C4-2B (cell line): ENCODE results near the gene PRPH.

Experiments used
- CTCF ChIP-seq: fragments of 450-650 bp; conservative IDR thresholded peaks from 2 replicates; pipeline ENCODE4 v1.5.1; 2017; ENCODE audit warnings: mild to moderate bottlenecking
- ZFX ChIP-seq: fragments of 450-650 bp; IDR thresholded peaks from 2 replicates; pipeline ENCODE4 v1.6.1; 2017

GRCh38 chr12:49305762-49306510 is 11.0 kb downstream of the PRPH start:
- no peak for TF ChIP-seq CTCF
- no peak for TF ChIP-seq ZFX
